WI38 (cell line): ENCODE measurements around the gene NLRP6.

ENCODE experiments used
- H3K4me3 ChIP-seq: 2 replicates; pipeline ENCODE4 v1.5.1; 2011; ENCODE audit warnings: low read depth, mild to moderate bottlenecking, control low read depth, low read length
- CTCF ChIP-seq: IDR thresholded peaks from 2 replicates; pipeline ENCODE4 v1.5.1; 2012; ENCODE audit warnings: low read depth, mild to moderate bottlenecking, control low read depth, low read length

NLRP6 gene

GRCh38 chr11:279040-279965, 1.1 kb downstream of the NLRP6 start:
- no peak overlapping the region for H3K4me3 ChIP-seq
- no peak for TF ChIP-seq CTCF

- H3K4me3 ChIP-seq = no peak overlapping the region
- no peak for TF ChIP-seq CTCF
These were observed 1.9 kb downstream of the NLRP6 start for GRCh38 chr11:279966-280705.

- no peak for TF ChIP-seq CTCF
- H3K4me3 ChIP-seq = no peak overlapping the region
These were observed 2.7 kb downstream of the NLRP6 start for GRCh38 chr11:280706-281485.

- H3K4me3 ChIP-seq = no peak overlapping the region
- no peak for TF ChIP-seq CTCF
These were observed 3.4 kb downstream of the NLRP6 start for GRCh38 chr11:281486-282161.

- H3K4me3 ChIP-seq = no peak overlapping the region
- TF ChIP-seq CTCF = no peak
These were observed 4.0 kb downstream of the NLRP6 start for GRCh38 chr11:282171-282570.

- no peak overlapping the region for H3K4me3 ChIP-seq
- no peak for TF ChIP-seq CTCF
These were observed 4.6 kb downstream of the NLRP6 start for GRCh38 chr11:282630-283360.
